HL-60/S4 (cell line): ENCODE data around the gene C17orf113.

ENCODE experiments used
- in situ Hi-C: fragments of 300-500 bp; cut with MboI; formaldehyde crosslinking; loops from 2 replicates; pipeline ENCODE4 v1.14.3; 2022; ENCODE audit warnings: low sequenced_read_pairs

The C17orf113 gene

DNA sequence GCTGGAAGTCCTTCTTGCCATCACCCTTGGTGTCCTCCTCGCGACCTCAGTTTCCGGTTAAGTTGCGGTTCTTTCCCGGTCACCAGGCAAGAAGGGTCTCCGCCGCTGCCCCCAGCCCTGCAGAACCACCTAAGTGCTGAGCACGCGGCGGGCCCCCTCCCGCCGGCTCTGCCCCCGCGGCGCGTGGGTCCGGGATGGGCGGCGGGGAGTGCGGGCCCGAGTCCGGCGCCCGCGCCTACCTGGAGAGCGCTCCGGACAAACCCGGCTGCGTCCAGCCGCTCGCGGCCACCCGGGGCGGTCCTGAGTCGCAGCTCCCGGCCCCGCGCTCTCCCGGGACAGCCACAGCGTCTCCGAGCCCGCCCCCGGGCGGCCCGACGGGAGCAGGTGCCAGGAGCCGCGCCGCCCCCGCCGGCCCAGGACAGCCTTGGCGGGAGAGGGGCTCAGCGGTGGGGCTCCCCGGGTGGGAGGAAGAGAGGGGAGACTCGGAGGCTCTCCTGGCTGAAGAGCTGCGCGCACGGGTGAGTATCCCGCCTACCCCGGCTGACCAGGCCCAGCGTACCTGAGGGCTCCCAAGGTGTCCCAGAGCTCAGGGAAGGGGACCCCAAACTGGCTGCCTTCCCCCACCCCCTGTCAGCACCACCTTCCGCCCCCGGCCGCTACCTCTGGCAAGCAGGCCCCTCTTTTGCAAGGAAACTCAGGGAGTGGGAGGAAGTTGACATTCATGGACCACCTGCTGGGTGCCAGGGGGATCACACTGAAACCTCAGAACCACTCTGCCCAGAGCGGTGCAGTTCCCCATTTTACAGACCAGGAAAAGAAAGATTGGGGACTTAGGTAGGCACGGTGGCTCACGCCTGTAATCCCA, 22.2 kb upstream of the C17orf113 start:
- in situ Hi-C loops: no loop called here

DNA sequence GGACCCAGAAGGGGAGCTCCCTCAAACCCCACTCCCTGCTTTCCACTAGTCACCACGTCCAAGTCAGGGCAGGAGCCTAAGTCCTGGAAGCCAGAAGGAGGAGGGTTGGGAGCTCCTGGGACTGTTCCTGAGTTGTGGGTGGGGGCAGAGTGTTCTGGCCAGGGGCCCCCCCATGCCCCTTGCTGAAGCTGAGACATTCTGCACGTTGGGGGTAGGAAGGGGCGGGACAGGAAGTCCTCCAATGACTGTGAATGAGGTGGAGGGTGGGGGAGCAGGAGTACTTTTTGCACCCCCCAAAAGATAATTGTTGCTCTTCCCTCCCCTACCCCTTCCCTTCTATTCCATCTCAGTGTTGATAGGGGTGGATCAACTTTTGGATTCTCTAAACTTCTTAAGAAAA, 21.4 kb upstream of the C17orf113 start:
- in situ Hi-C loops: no loop called here

DNA sequence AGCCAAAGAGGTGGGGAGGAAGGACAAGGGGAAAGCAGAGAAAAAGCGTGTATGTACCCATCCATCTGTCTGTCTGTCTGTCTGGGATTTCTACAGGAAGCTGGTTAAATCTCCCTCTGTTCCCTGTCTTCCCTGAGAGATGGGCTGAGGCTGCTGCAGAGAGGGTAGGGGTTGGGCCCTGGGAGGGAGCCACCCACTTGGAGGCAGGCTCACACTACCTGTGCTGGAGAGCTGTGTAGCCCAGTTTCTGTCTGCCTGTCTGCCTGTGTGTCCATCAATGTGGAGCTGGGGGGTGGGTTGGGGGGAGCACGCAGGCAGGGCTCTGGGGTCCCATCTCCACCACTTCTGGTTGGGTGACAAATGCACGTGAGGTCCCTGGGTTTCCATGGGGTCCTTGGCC, 18.6 kb upstream of the C17orf113 start:
- in situ Hi-C loops: no loop called here

DNA sequence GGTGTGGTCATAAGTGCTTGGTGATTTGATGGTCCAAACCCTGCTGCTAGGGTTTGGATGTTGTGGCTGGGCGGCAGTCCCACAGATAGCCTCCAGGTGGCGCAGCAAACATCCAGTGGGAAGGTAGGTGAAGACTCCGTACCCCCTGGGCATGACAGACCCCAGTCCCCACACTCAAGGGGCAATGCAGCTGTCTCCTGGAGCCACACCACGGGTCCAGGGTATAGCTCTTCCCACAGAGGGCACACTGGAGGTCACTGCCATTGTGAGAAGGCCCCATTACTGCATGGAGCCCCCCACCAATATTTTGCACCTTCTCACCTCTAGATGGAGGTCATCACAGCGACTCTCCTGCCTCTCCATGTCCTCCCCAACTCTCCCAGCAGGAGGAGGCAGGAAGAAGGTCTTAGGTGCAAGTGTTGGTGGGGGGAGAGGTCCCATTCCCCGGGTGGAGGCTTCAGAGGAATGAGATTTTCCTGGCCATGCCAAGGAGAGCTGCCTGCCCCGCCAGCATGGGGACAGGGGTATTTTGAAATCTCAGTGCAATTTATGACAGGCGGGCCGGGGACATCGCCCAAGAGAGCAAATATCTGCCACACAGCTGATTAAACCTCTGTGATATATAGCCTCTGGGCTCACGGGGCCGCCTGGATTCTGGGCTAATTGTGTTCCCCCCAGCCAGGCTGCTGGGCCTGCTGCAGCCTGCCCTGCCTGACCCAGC, 17.1 kb upstream of the C17orf113 start:
- in situ Hi-C loops: no loop called here

DNA sequence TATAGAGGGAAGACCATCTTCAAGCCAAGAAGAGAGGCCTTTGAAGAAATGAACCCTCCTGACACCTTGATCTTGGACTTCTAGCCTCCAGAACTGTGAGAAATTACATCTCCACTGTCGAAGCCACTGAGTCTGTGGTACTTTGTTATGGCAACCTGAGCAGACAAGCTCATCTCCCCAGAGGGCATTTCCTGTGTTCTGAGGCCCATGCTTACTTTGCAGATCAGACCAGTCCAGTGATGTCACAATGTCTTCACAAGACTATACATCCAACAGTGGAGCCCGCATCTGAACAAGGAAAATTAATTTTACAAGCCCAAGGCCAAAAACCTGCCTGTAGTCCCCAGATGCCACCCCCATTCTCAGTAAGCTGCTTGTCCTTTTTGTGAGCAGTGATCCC, 14.8 kb upstream of the C17orf113 start:
- in situ Hi-C loops: no loop called here

DNA sequence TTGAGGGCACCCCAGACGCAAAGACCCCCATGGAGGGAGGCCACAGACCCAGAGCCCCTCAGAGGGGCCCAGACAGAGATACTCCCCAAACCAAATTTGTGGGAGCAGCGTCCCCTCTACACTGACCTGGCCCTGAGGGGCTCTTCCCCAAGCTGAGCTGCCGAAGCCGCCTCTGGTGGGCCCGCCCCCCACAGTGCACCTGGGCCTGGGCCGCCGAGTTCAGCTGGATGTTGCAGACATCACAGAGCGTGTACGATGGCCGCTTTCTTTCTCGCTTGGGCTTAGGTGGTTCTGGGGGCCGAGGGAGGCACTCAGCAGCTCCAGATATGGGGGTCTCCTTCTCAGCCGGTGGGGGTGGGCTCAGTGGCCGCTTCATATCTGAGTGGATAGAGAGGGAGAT, 12.3 kb upstream of the C17orf113 start:
- in situ Hi-C loops: no loop called here

DNA sequence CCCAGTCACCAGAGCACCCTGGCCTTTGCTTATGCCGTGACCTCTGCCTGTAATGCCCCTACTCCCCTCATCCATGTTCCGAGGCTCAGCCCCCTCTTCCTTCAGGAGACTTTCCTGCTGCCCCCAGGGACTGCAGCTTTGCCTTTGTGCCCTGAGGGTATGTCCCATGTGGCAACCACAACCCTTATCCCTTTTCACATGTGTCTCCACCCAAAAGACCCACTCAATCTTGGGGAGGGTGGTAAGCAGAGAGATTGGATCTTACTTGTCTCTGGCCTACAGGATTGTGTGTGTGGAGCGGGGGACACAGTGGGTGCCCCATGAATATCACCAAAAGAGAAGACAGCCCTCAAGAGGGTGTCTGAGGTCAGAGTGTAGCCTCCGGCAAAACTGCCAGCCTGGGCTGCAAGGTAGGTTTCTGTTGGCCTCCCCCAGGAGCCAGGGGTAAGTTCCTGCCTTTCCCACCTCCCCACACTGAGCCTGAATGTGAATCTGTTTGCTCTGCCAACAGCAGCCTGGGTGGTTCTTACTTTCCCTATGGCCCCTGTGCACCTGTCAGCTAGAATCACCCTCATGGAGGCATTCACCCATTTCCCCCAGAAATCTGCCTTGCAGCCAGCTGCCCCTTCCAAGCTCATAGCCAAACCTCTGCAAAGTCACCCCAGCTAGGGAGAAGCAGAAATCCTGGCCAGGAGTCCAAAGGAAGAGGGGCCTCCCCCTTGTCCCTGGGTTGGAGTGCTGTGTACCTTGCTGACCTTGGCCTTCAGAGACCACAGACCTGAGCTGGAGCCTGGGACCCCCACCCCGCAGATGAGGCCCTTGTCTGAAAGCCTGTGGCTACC, 11.5 kb upstream of the C17orf113 start:
- in situ Hi-C loops: no loop called here

DNA sequence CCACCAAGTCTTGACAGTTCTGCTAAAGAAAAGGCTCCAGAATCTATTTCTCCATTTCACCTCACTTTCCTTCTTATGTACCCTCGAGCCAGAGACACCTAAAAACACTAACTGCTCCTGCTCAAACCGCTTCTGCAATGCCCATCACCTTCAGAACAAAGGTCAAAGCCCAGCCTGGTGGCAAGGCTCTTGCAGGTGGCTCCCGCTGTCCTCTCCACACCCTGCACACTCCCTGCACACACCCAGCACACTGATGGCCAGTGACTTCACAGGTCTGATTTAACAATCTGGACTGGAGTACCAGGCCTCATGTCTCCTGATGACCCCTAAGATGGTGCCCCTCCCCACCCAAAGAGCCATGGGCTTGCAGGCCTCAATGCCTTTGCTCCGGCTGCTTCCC, 9.8 kb upstream of the C17orf113 start:
- in situ Hi-C loops: no loop called here

DNA sequence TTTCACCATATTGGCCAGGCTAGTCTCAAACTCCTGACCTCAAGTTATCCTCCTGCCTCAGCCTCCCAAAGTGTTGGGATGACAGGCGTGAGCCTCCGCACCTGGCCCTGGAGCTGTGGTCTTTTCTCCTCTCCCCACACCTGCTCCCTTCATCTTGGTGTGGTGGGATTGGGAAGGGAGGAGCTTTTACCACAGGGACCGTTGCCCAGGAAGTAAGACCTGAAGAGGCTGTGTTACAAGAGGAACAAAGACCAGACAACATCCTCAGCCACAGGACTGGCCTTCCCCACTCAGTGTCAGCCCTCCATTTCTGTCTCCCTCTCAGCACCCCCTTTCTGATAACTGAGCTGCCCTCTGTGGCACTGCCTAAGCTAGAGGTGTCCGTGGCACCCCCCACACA, 9.4 kb upstream of the C17orf113 start:
- in situ Hi-C loops: no loop called here

DNA sequence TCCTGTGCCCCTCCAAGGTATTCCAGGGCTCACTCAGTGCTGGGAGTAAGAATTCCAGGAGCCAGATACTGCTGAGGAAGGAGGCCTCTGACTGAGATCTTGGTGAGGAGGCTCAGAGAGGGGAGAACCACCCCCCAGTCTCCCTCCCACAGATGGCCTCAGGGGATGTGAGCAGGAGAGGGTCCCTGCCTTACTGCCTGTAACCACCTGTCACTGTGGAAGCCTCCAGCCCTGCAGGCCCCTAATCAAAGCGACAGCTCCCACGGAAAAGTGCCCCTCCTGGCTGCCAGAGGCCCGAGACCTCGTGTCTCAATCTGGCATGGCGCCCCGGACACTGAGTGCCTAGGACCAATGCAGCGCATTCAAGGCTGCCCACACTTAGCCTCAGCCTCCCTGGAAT, 7.7 kb upstream of the C17orf113 start:
- in situ Hi-C loops: no loop called here

DNA sequence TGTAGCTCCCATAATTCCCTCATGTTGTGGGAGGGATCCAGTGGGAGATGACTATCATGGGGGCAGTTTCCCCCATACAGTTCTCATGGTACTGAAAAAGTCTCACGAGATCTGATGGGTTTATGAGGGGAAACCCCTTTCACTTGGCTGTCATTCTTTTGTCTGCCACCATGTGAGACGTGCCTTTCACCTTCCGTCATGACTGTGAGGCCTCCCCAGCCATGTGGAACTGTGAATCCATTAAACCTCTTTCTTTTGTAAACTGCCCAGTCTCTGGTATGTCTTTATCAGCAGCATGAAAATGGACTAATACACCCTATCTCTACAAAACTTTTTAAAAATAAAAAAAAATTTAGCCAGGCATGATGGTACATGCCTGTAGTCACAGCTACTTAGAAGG, 6.2 kb upstream of the C17orf113 start:
- in situ Hi-C loops: no loop called here

DNA sequence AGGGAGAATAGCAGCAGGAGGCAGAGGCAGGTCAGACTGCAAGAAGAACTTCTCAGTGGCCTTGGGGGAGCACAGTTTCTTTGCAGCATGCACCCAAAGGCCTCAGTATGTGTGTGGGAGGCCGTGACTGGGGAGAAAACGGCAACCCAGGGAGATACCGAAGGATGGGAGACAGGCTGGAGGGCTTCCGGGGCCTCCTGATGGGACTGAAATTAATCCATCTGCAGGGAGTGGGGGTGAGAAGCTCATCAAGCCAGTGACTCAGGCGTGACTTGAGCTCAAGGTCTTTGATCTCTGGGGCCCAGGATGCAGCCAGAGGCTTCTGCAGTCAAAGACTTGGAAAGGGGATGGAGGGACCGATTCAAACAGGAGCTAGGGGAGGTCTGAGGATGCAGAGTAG, 5.1 kb upstream of the C17orf113 start:
- in situ Hi-C loops: no loop called here

DNA sequence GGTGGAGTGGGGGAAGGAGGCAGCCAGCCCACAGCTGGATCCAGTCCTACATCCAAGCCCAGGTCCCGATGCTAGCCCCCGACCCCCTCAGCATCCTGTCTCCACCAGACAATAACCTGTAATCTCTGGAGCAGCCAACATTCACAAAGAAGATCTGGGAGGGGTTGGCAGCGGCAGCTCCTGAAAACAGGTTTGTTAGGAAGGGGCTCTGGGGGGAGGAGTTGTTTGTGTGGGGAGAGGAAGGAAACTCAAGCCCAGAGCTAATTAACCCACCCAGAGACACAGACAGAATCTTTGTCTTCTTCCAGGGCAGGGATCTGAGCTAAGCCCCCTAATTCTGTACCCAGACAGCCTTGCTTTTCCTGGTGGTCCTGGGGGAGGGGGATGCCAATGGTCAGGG, 4.6 kb upstream of the C17orf113 start:
- in situ Hi-C loops: no loop called here

DNA sequence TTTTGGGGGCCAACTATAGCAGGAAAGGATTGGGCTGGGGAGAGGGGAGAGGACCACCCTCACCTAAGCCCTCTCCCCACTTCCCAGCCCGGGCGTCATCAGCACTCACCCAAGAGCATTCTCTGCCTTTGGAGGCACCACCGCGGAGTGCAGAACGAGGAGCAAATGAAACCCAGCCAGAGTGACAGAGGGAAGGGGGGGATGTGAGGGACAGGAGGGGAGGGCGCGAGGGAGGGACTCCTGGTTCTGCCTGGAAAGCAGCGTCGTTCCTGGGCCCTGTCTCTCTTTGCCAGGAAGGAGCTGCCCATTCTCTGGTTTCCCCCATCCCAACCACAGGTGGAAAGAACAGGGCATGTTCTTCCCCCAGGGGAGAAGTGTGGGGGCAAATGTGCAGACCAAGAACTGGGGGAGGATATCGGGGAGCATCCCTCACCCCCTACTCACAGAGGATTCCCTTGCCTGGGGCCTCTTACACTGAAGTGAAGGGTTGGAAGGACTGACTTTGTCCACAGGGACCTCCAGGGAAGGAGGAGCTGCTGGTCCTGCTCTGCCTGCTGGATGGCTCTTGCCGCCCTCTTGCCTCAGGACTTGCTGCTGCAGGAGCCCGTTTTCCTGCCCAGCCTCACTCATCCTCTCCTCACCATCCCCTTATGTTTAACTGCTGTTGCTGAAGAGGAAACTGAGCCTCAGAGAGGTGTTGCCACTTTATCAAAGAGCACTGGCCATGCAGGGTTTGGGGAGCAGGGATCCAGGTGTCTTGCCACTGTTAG, 3.5 kb upstream of the C17orf113 start:
- in situ Hi-C loops: no loop called here

DNA sequence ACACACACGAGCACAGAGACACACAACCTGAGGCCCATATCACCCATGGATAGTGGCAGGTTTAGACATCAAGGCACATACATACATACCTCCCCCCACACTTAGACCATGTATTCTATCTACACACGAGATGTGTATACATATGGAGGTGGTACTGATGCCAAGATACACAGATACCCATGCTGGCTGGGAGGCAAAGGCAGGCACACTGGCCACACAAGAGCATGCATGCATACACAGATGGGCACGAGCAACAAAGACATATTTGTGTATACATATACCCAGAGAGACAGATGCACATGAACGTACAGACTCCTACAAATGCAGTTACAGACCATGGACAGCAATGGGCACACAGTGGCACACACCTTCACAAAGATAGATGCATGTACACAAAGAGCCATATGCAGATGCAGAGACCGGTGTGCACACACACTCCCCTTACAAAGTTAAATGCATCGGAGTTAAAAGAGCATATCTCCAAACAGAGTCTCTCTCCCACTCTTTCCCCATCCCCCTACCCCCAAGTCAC, 2.0 kb upstream of the C17orf113 start:
- in situ Hi-C loops: no loop called here

DNA sequence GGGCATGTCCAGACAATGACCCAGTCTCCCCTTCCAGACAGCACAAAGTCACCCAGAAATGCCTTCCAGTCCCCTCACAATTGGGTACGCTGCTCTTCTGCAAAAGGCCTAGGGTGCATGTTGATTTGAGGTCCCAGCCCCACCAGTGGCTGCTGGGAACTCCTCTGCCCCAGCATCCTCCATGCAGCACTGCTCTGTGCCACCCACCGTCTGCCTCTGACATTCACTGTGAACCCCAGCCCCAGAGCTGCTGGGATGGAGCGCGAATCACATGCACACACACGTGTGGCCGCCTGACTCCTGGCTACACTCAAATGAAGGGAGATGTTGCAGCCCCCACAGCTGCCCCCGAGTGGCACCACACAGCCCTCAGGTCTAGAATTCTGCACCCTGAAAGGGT, 1.2 kb upstream of the C17orf113 start:
- in situ Hi-C loops: no loop called here

DNA sequence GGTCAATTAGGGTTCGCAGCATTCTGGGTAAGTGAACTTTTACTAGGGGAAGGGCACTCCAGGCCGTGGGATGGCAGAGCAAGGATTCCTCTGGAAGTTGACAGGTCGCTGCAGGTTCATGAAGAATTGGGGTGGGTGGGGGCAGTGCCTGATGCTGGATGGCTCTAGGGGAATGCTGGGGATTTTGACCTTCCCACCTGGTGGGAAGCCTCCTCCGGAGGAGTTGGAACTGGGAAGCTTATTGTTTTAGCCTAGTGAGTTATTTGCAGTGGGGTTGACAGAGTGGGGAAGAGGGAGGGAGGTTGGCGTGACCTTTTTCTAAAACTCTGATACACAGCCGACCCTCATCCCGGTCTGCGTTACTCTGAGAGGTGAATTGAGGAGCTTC, 606 bp upstream of the C17orf113 start:
- in situ Hi-C loops: no loop called here

DNA sequence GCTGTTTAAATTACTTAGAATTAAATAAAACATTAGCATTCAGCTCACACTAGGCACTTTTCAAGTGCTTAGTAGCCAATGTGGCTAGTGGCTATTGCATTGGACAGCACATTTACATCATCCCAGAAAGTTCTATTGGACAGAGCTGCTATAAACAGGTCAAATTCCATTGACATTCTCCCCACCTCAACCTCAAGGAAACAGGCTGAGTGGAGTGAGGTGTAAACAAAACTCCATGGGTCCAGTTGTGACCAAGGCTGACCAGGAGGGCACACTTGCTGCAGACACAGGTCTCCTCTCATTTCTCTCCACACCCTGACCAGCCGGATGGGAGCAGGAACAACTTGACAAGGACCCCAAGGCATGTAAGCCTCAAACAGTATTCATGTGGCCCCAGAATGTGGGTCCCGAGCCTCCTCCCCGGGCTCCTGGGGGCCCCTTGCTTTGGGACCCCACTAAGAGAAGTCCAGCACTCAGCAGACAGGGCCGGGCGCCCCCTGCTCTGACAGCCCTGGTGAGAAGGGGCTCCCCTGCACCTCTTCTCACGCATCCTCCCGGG, 488 bp downstream of the C17orf113 start:
- in situ Hi-C loops: no loop called here

DNA sequence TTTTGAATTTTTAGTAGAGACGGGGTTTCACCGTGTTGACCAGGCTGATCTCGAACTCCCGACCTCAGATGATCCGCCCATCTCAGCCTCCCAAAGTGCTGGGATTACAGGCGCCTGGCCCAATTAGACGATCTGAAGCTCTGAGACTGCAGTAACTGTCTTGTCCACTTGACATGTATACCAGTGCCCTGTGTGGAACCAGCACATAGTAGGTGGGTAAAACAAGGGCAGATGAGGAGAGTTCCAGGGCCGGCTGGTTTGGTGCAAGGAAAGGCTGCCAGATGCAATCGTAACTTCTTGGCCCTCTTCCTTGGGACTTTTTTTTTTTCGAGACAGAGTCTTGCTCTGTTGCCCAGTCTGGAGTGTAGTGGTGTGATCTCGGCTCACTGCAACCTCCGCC, 3.1 kb downstream of the C17orf113 start:
- in situ Hi-C loops: no loop called here

DNA sequence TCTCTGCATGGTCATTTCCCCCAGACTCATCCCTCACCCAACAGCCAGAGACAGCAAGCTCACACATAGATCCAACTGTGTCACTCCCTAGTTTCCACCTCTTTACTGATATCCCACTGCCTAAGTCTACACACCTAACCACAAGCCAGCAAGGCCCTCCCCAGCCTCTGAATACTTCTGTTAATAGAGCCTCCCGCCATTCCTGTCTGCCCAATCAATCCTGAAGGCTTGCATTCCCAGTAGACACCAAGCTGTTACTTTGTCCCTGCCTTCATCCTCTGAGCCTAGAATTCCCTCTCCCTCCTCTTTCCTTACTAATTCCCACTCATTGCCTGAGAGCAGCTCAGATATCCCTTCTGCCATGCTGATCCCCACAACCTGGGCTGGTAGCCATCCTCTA, 4.7 kb downstream of the C17orf113 start:
- in situ Hi-C loops: no loop called here
